IMR-90 (cell line): Measurements from ENCODE around the gene TNFRSF11A. TPM values are rescaled to one million over a fixed set of nuclear protein-coding genes. Genes with fewer than 3 reads are reported as not detected.

Experiments
- ATAC-seq: fragments of 200-7000 bp; cut with Tn5 transposase; 2 replicates; pipeline ENCODE4 v1.9.1; 2020; ENCODE audit warnings: low read depth, mild to moderate bottlenecking, moderate library complexity
- BruUV-seq: library from RNA; stranded (reverse); fragments of 400-500 nt; replicated peaks from 2 replicates; lab custom pipeline; 2021; lab: Mats Ljungman, UMichigan
- CTCF ChIA-PET: fragments of 300-600 bp; formaldehyde crosslinking; extraction: SDS; loops from one replicate; lab custom pipeline; 2021; ENCODE audit warnings: antibody characterized with exemption; lab: Yijun Ruan, JAX
- POLR2A ChIA-PET: fragments of 300-600 bp; sonication (Branson Sonifier 250); formaldehyde crosslinking; loops from one replicate; lab custom pipeline; 2022; ENCODE audit warnings: antibody characterized with exemption; ENCODE audit not compliant: unreplicated experiment; lab: Charles Lee
- DNase-seq: peaks from one replicate; pipeline ENCODE4 v3.0.0; 2013
- H2AFZ ChIP-seq: replicated peaks from 2 replicates; pipeline ENCODE3; 2013; ENCODE audit warnings: low read length, mild to moderate bottlenecking; ENCODE audit not compliant: poor library complexity
- H2AK5ac ChIP-seq: 2 replicates; pipeline ENCODE4 v1.6.1; 2013; ENCODE audit warnings: low read depth, low read length, inconsistent platforms
- H2AK9ac ChIP-seq: replicated peaks from 2 replicates; pipeline ENCODE3; 2013; ENCODE audit warnings: mild to moderate bottlenecking, low read depth, low read length, moderate library complexity; ENCODE audit not compliant: poor library complexity
- H2BK120ac ChIP-seq: 2 replicates; pipeline ENCODE4 v1.6.1; 2013; ENCODE audit warnings: low read depth, low read length, inconsistent platforms
- H2BK15ac ChIP-seq: 3 replicates; pipeline ENCODE4 v1.6.1; 2013; ENCODE audit warnings: low read depth, low read length, inconsistent platforms
- H2BK20ac ChIP-seq: 2 replicates; pipeline ENCODE4 v1.6.1; 2013; ENCODE audit warnings: low read depth, mild to moderate bottlenecking, inconsistent platforms, low read length, moderate library complexity
- H2BK5ac ChIP-seq: 2 replicates; pipeline ENCODE4 v1.6.1; 2013; ENCODE audit warnings: mild to moderate bottlenecking, low read depth, low read length, inconsistent platforms; ENCODE audit not compliant: poor library complexity, severe bottlenecking
- H3K14ac ChIP-seq: replicated peaks from 2 replicates; pipeline ENCODE4 v1.6.1; 2013; ENCODE audit warnings: low read depth, low read length, inconsistent platforms
- H3K18ac ChIP-seq: 2 replicates; pipeline ENCODE4 v1.6.1; 2013; ENCODE audit warnings: low read depth, low read length, control low read depth
- H3K23ac ChIP-seq: 2 replicates; pipeline ENCODE4 v1.6.1; 2013; ENCODE audit warnings: low read depth, low read length, inconsistent platforms
- H3K27ac ChIP-seq: 2 replicates; pipeline ENCODE4 v1.5.1; 2013; ENCODE audit warnings: mild to moderate bottlenecking, control low read depth, low read length; ENCODE audit not compliant: insufficient read depth
- H3K27me3 ChIP-seq: 2 replicates; pipeline ENCODE4 v1.6.1; 2013; ENCODE audit warnings: low read length; ENCODE audit not compliant: control insufficient read depth, insufficient read depth
- H3K36me3 ChIP-seq: 2 replicates; pipeline ENCODE4 v1.6.1; 2013; ENCODE audit warnings: low read length, mixed read lengths; ENCODE audit not compliant: control insufficient read depth, insufficient read depth
- H3K4ac ChIP-seq: 2 replicates; pipeline ENCODE4 v1.6.1; 2013; ENCODE audit warnings: low read depth, low read length, inconsistent platforms
- H3K4me1 ChIP-seq: 2 replicates; pipeline ENCODE4 v1.6.1; 2013; ENCODE audit warnings: low read length, mixed read lengths; ENCODE audit not compliant: control insufficient read depth, insufficient read depth
- H3K4me2 ChIP-seq: 2 replicates; pipeline ENCODE4 v1.6.1; 2013; ENCODE audit warnings: low read depth, mild to moderate bottlenecking, control low read depth, low read length, moderate library complexity
- H3K4me3 ChIP-seq: 2 replicates; pipeline ENCODE4 v1.5.1; 2013; ENCODE audit warnings: low read depth, mild to moderate bottlenecking, control low read depth, low read length, moderate library complexity; ENCODE audit not compliant: insufficient read depth
- H3K56ac ChIP-seq: 2 replicates; pipeline ENCODE4 v1.6.1; 2013; ENCODE audit warnings: low read length, inconsistent platforms; ENCODE audit not compliant: insufficient read depth; ENCODE audit errors: extremely low read depth
- H3K79me1 ChIP-seq, 2 experiments: 2 replicates each; pipeline ENCODE4 v1.6.1; 2013; ENCODE audit warnings: low read length in 2 of 2, inconsistent platforms in 1 of 2, low read depth in 1 of 2
- H3K9ac ChIP-seq: 2 replicates; pipeline ENCODE4 v1.6.1; 2013; ENCODE audit warnings: low read depth, low read length, control low read depth
- H3K9me1 ChIP-seq: 2 replicates; pipeline ENCODE4 v1.6.1; 2013; ENCODE audit warnings: low read length, inconsistent platforms; ENCODE audit not compliant: insufficient read depth
- H3K9me3 ChIP-seq: 2 replicates; pipeline ENCODE4 v1.6.1; 2013; ENCODE audit warnings: low read length; ENCODE audit not compliant: control insufficient read depth, insufficient read depth
- H4K20me1 ChIP-seq: 2 replicates; pipeline ENCODE4 v1.6.1; 2013; ENCODE audit warnings: low read length, inconsistent platforms; ENCODE audit not compliant: insufficient read depth
- H4K5ac ChIP-seq: 2 replicates; pipeline ENCODE4 v1.6.1; 2013; ENCODE audit warnings: mild to moderate bottlenecking, low read depth, low read length, control low read depth
- H4K8ac ChIP-seq, 2 experiments: 2 replicates each; pipeline ENCODE4 v1.6.1; 2013; ENCODE audit warnings: low read depth in 2 of 2, low read length in 2 of 2, control low read depth in 1 of 2, inconsistent platforms in 1 of 2
- H4K91ac ChIP-seq: 2 replicates; pipeline ENCODE4 v1.6.1; 2013; ENCODE audit warnings: low read depth, low read length, inconsistent platforms; ENCODE audit not compliant: insufficient read depth
- CHD1 ChIP-seq: IDR thresholded peaks from 2 replicates; pipeline ENCODE4 v1.6.1; 2012; ENCODE audit warnings: low read depth, low read length, improper control_type of control experiment
- CTCF ChIP-seq: conservative IDR thresholded peaks from 2 replicates; pipeline ENCODE4 v1.5.1; 2012; ENCODE audit warnings: mild to moderate bottlenecking, low read depth, low read length, improper control_type of control experiment
- ELK1 ChIP-seq: fragments of 150-350 bp; IDR thresholded peaks from 2 replicates; pipeline ENCODE4 v1.6.1; 2016; ENCODE audit warnings: low read depth, mild to moderate bottlenecking, low read length, moderate library complexity, borderline replicate concordance
- FOS ChIP-seq: fragments of 150-350 bp; IDR thresholded peaks from 2 replicates; pipeline ENCODE4 v1.6.1; 2016; ENCODE audit warnings: low read depth, low read length
- MAFK ChIP-seq: IDR thresholded peaks from 2 replicates; pipeline ENCODE4 v1.6.1; 2012; ENCODE audit warnings: low read depth, low read length, improper control_type of control experiment
- MXI1 ChIP-seq: IDR thresholded peaks from 2 replicates; pipeline ENCODE4 v1.6.1; 2012; ENCODE audit warnings: low read depth, mild to moderate bottlenecking, low read length, moderate library complexity, borderline replicate concordance
- POLR2A ChIP-seq: IDR thresholded peaks from 2 replicates; pipeline ENCODE4 v1.6.1; 2012; ENCODE audit warnings: mild to moderate bottlenecking, low read depth, low read length
- SMC3 ChIP-seq: fragments of 150-350 bp; IDR thresholded peaks from 2 replicates; pipeline ENCODE4 v1.6.1; 2016; ENCODE audit warnings: low read depth, mild to moderate bottlenecking, antibody characterized with exemption, low read length, moderate library complexity
- USF2 ChIP-seq: fragments of 150-350 bp; IDR thresholded peaks from 2 replicates; pipeline ENCODE4 v1.6.1; 2017; ENCODE audit warnings: mild to moderate bottlenecking, antibody characterized with exemption, low read length, low read depth
- WGBS, 2 experiments: methylation state at CpG; one replicate each; pipeline versions ENCODE4 v1.1.5 to v1.1.7; 2013; ENCODE audit warnings: missing lambda C conversion rate in 2 of 2; ENCODE audit not compliant: insufficient read length in 1 of 2; ENCODE audit errors: extremely low coverage in 2 of 2; 5-methylcytosine and 5-hydroxymethylcytosine counted together
- dilution Hi-C: fragments of 300-500 bp; cut with HindIII; formaldehyde crosslinking; loops from one replicate; pipeline ENCODE4 v1.14.3; 2018; ENCODE audit warnings: low sequenced_read_pairs; ENCODE audit not compliant: unreplicated experiment
- in situ Hi-C: fragments of 300-500 bp; cut with MboI; formaldehyde crosslinking; loops from 3 replicates; pipeline ENCODE4 v1.14.3; 2019; ENCODE audit warnings: low sequenced_read_pairs, inconsistent platforms, mixed read lengths
- intact Hi-C: fragments of 100-400 bp; cut with micrococcal nuclease; formaldehyde crosslinking; loops from 2 replicates; pipeline ENCODE4 v1.10.0; 2022
- polyA plus RNA-seq, 3 experiments: library from polyadenylated mRNA; depleted of rRNA; stranded (reverse); fragments of >200 nt; gene quantifications; 2 replicates each; pipeline ENCODE4 v1.2.3, GENCODE V29; 2012; ENCODE audit warnings: low replicate concordance in 1 of 3
- total RNA-seq: library from RNA; depleted of rRNA; stranded (reverse); fragments of >200 nt; gene quantifications from 2 replicates; pipeline ENCODE4 v1.2.3, GENCODE V29; 2012

TNFRSF11A gene
- total and polyA plus RNA-seq, 2 of the 4 experiments (the other 2 are of a cell fraction) = under 0.01 TPM; not detected in 1

- ChIA-PET POLR2A (no interaction called here), CTCF (no interaction called here)
- H3K79me1 ChIP-seq = no peaks in the 10 kb centered on the region
- no peak overlapping the region for H2AK5ac ChIP-seq
- dilution Hi-C loops (no loop called here), in situ Hi-C loops (no loop called here), intact Hi-C loops (no loop called here)
- H4K20me1 ChIP-seq = peaks cover 4% of the 10 kb centered on the region; the same call in 1 of the 2 replicates
- H3K18ac ChIP-seq = no peak overlapping the region
- no peak overlapping the region for H2BK5ac ChIP-seq
- no peaks in the 10 kb centered on the region for H3K9me3 ChIP-seq
- H3K9me1 ChIP-seq = no peaks in the 10 kb centered on the region
- peak overlapping the region; percentile 21; the same call in 1 of the 2 replicates for H3K4me3 ChIP-seq
- H2BK15ac ChIP-seq = no peak overlapping the region
- H3K14ac ChIP-seq = no peak overlapping the region
- H4K8ac ChIP-seq = no peak overlapping the region
- TF ChIP-seq FOS (no peak), POLR2A (no peak), USF2 (no peak), SMC3 (no peak), ELK1 (no peak), CTCF (no peak), MXI1 (no peak), MAFK (no peak), CHD1 (no peak)
- H3K9ac ChIP-seq = no peak overlapping the region
- no peak overlapping the region for H4K91ac ChIP-seq
- DNase-seq (peak; percentile 2), ATAC-seq (no peak)
- H2BK120ac ChIP-seq = no peak overlapping the region
- H3K23ac ChIP-seq = peak overlapping the region; percentile 75
- peak overlapping the region; percentile 29 for H2AFZ ChIP-seq
- no peak overlapping the region for H3K4ac ChIP-seq
- peak overlapping the region; percentile 71 for H3K4me2 ChIP-seq
- H2AK9ac ChIP-seq = no peak overlapping the region
- no peaks in the 10 kb centered on the region for H3K36me3 ChIP-seq
- no peak overlapping the region for H3K27ac ChIP-seq
- 5% methylated on average over 30 of the region's 45 CpGs; no CpG with 5 or more reads in 1 of the 2 experiments for WGBS, 2 experiments
- H3K4me1 ChIP-seq = peaks cover 16% of the 10 kb centered on the region
- no peak overlapping the region for H2BK20ac ChIP-seq
- H4K5ac ChIP-seq = no peak overlapping the region
- no peak overlapping the region for H3K56ac ChIP-seq
- BruUV-seq = no TSS peak
- H3K27me3 ChIP-seq = peaks cover 72% of the 10 kb centered on the region
Observed at GRCh38 chr18:62325806-62326645, 916 bp downstream of the TNFRSF11A start.
